Measurements from ENCODE around the gene PHF19.

PHF19 gene

DNA sequence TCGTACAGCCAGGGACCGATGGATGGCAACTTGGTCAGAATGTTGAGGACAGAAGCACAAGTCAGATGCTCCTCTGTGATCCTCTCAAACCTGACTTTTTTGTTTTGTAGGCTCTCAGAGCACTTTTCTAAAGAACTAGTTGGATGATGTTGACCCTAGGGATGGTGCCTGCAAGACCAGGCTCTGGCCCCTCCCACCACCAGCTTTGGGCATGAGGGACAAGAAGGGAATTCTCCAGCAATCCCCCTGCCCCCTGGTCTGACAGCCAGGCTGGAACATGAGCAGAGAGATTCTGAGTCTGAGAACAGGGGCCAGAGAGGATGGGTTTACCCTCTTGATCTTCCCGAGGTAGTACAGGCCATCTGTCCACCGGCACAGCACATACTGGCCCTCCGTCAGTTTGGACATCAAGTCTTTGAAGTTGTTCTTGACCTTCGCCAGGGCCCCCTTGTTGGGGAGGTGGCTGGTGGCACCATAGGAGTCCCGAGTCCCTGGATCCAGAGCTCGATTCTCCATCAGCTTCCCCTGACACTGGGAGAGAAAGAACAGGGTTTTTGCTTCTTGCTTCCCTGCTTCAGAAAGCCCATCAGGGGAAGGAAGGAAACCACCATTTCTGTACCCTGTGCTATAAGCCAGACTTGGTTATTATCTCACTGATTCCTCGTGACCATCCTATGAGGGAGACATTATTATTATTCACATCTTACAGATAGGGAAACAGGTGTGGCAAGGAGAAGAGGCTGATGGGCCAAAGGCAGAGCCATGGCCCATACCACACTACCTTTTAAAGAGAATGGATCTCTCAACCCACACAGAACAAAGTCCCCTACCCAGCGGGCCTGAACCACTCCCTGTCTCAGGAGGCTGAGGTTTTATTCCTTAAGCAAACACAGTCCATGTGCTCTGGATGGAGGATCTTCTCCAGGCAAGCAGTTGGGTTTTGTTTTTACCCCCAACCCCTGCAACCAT lies 2.5 kb downstream of the PHF19 start:
- no peak for DNase-seq (ENCODE audit: low read depth in 2 of 2)

- DNase-seq (ENCODE audit: low read depth in 2 of 2) = no peak
Observed at GRCh38 chr9:120873512-120873911, 3.5 kb downstream of the PHF19 start.

DNA sequence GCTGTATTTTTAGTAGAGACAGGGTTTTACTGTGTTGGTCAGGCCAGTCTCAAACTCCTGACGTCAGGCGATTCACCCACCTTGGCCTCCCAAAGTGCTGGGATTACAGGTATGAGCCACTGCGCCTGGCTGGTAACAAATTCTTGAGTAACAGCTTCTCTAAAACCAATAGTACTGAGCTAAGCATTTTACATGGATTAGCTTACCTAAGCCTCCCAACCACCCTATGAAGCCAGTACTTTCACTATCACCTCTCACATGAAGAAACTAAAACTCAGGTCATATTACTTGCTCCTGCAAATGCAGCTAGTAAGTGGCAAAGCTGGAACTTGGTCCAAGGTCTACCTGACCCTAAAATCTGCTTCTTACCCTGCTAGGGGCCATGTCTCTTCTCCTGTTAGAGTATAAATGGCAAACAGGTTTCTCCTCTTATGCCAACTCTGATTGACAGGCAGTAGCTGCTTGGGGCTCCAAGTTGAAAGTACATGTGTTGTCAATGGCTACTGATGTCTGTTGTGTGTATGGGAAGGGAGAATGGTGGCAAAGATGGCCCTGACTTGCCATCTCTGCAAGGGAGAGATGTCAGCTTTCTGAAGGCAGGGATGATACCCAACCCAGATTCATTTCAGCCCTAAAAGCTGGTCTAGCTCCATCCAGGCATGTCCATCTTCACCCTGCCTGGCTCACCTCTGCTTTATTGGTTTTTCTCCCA lies 4.0 kb downstream of the PHF19 start:
- no peak for DNase-seq (ENCODE audit: low read depth in 2 of 2)

DNA sequence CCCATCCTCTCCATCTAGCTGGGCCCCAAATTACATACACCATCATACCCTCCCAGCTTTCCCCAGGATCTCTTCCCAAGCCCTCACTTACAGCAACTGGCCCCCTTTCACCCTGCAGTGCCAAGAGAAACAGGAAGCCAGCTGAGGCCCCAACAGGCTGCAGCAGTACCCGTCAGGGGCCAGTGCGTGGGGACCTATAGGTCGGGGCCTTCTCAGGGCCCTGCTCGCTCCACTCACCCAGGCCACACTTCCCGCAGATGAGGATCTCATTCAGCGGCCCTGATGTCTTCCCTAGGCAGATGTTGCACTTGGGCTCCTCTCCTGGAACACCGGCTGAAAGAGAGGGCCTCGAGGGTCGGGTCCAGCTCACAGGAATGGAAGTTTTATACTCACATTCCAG lies 6.8 kb downstream of the PHF19 start:
- DNase-seq (ENCODE audit: low read depth in 2 of 2) = no peak

- DNase-seq (ENCODE audit: low read depth in 2 of 2) = no peak
Observed at GRCh38 chr9:120869726-120870125, 7.3 kb downstream of the PHF19 start.

- DNase-seq (ENCODE audit: low read depth in 2 of 2) = no peak
Observed at GRCh38 chr9:120869360-120869687, 7.7 kb downstream of the PHF19 start.

GRCh38 chr9:120868676-120869359 lies 8.2 kb downstream of the PHF19 start:
- peak; percentile 91 to 93 for DNase-seq (ENCODE audit: low read depth in 2 of 2)

GRCh38 chr9:120868339-120868675 lies 8.7 kb downstream of the PHF19 start:
- DNase-seq (ENCODE audit: low read depth in 2 of 2) = no peak

GRCh38 chr9:120867676-120868338 lies 9.2 kb downstream of the PHF19 start:
- no peak for DNase-seq (ENCODE audit: low read depth in 2 of 2)

GRCh38 chr9:120866651-120867050 lies 10.3 kb downstream of the PHF19 start:
- no peak for DNase-seq (ENCODE audit: low read depth in 2 of 2)

DNA sequence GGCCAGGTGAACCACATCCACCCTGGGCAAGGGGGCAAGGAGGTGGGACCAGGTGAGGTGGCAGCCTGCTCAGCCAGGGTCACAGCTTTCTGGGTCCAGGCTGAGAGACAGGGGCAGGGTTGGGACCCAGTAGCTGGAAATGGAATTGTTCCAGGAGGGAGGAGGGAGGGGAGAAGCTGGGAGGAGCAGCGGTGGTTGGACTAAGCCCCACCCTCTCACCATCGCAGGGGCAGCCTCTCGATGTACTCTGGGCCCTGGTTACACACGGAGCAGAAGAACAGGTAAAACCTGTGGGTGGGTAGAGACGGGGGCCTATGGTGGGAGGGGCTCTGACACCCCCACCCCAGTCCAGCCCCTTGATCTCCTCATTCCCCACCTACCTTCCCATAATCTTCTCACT lies 11.2 kb downstream of the PHF19 start:
- no peak for DNase-seq (ENCODE audit: low read depth in 2 of 2)

- no peak for DNase-seq (ENCODE audit: low read depth in 2 of 2)
Observed at GRCh38 chr9:120865176-120865575, 11.8 kb downstream of the PHF19 start.

DNA sequence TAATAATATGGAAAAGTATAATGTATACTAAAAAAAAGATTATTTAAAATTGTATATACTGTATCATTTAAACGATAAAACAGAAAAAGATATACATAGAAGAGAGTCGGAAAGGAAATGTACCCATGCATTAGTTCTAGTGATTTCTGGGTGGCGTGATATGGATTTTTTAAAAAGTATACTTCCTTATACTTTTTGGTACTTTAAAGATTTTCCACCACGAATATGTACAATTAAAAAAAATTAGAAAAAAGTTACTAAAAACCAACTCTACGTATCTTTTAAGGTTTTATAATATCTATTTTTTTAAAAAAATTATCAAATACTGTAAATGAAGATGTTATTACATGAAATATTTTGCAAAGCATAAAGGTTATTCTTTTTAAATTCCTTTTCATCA lies 12.3 kb downstream of the PHF19 start:
- no peak for DNase-seq (ENCODE audit: low read depth in 2 of 2)

DNA sequence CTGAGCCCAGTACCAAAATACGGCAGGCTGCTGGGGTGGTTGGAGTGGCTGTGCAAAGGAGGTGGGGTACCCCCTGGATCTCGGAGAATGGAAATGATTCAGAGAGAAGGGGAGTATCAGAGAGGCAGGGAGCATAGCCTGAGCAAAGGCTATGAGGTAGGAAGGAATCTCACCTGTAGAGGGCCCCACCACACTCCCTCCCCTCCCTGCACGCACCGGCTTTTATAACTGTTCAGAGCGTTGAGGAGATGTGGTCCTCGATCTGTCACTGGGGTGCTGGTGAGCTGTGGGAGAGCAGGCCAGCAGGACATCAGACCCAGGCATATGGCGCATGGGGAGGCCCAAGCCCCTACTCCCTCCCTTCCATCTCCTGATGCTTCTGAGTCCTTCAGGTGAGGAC lies 13.2 kb downstream of the PHF19 start:
- DNase-seq (ENCODE audit: low read depth in 2 of 2) = no peak

DNA sequence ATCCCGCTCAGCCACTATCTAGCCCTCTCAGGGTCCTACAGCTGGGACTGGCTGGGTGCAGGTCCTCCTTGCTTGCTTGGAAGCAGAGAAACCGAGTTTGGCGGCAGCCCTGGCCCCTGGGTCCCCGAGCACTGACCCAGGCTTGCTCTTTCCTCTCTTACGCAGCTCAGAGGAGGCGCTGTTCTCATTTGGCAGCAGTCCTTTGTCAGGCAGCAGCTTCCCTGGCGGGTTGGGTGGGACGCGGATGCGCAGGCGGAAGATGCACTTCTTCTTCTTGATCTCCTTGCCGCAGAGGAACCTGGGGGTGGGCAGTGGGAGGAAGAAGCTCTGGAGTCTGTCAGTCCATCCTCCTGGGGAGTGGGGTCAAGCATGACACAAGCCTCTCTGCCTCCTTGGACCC lies 14.5 kb downstream of the PHF19 start:
- no peak for DNase-seq (ENCODE audit: low read depth in 2 of 2)

DNA sequence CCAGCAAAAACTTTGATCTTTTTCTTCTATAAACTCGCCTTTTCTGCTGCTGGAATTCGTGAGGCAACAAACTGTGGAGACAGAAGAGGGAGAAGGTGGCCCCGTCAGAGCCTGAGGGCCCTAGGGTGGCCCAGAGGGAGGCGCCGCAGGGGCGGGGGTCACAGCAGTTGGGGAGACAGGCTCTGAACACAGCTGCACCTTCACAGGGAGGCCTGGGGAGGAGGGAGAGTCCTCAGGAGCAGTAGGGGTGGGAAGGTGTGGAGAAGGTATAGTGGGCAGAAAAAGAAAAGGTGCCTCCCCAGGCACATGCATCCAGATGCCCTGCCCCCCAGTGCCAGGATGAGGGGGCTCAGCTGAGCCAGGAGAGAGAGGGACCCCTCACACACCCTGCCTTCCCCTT lies 15.1 kb downstream of the PHF19 start:
- DNase-seq (ENCODE audit: low read depth in 2 of 2) = no peak

DNA sequence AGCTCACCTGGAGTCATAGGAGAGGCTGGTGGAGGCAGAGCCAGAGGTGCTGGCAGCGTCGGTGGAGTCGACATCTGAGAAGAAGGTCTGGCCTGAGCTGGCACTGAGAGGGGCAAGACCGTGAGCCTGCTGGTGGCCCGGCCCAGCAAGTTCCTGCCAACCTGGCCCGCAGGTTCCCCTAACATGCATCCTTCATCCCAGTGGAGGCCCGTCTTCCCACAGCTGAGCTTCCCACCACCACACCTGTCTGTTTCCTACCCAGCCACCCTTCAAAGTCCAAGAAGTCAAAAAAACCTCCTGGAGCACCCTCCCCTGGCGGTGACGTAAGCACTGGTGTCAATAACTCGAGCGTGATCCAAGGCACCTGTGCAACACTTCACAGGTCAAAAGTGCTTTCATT lies 16.9 kb downstream of the PHF19 start:
- DNase-seq (ENCODE audit: low read depth in 2 of 2) = no peak

DNA sequence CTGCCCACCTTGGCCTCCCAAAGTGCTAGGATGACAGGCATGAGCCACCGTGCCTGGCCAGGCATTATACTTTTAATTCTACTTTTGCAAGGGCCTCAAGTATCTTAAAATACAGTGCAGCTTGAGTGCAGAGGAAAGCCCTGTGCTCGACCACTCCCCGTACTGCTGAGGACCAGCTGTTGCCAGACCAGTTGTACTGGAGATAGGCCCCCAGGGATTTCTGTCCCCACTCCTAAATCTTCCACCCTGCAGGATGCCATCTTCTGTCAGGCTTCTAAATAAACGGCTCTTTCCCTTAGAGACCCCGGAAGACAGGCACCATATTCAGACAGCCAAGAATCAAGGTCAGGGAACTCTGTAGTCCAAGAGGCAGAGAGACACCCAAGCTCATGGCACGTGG lies 17.6 kb downstream of the PHF19 start:
- no peak for DNase-seq (ENCODE audit: low read depth in 2 of 2)

DNA sequence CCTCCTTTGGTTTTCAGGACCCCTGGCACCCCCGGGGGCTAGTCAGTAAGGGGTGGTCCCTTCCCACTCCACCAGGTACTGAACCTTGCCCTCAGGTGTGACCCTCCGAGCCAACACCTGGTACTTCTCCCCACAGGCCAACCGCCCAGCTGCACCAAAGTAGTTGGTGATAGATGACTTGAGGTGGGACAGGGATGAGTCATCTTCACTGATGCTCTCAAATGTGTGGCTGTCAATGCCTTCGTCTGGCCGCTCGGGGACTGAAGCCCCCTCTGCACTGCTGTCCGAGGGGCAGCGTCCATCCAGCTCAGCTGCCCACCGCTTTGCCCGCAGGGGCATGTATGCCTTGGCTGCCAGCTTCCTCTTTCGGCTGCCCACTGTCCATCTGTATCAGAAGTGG lies 19.1 kb downstream of the PHF19 start:
- no peak for DNase-seq (ENCODE audit: low read depth in 2 of 2)

- DNase-seq (ENCODE audit: low read depth in 2 of 2) = no peak
Observed at GRCh38 chr9:120857481-120857880, 19.5 kb downstream of the PHF19 start.

DNA sequence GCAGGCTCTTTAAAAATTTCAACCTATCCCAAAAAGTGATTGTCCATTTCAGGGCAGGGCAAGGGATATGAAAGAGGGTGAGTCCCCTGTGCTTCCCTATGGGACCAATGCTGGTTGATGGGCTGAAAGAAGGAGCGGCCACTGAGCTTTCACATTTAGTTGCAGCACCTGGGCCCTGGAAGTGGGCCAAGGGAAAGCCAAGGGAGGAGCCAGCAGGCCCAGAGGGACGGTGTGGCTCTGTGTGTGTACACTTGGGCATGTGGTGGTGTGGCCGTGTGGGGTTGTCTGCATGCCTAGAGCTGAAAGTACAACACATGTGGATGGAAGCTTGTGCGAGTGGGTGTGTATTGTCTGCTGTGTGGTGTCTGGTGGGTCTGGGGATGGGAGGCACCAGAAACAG lies 20.3 kb downstream of the PHF19 start:
- DNase-seq (ENCODE audit: low read depth in 2 of 2) = no peak

Measured in activated CD8-positive, alpha-beta memory T cell treated with anti-CD3 and anti-CD28 coated beads for 4 hours (primary cell).